Activated CD8-positive, alpha-beta T cell treated with anti-CD3 and anti-CD28 coated beads, Interleukin-2, amount 10 ng/mL, durations not matched to agents 7 days and 5 days (primary cell): ENCODE measurements around the gene PDE11A. TPM values are rescaled to one million over a fixed set of nuclear protein-coding genes. Genes with fewer than 3 reads are reported as not detected.

Experiments
- ATAC-seq: fragments of 150-1000 bp; cut with Tn5 transposase; one replicate; pipeline ENCODE4 v1.10.0; 2021; ENCODE audit warnings: moderate library complexity
- CTCF ChIA-PET: fragments of 350-600 bp; sonication (Branson Sonifier 250); formaldehyde crosslinking; loops from one replicate; lab custom pipeline; 2021; ENCODE audit warnings: antibody characterized with exemption; lab: Charles Lee
- POLR2A ChIA-PET: fragments of 350-600 bp; sonication (Branson Sonifier 250); formaldehyde crosslinking; loops from one replicate; lab custom pipeline; 2021; ENCODE audit warnings: antibody characterized with exemption; lab: Charles Lee
- DNase-seq: peaks from one replicate; pipeline ENCODE4 v3.0.0-alpha.2; 2020
- H3K27ac Mint-ChIP-seq: one replicate; pipeline ENCODE4 v1.8.0; 2021; ENCODE audit warnings: mild to moderate bottlenecking, mixed read lengths
- H3K27me3 Mint-ChIP-seq: one replicate; pipeline ENCODE4 v1.8.0; 2021; ENCODE audit warnings: low read depth, mixed read lengths
- H3K36me3 Mint-ChIP-seq: one replicate; pipeline ENCODE4 v1.8.0; 2021; ENCODE audit warnings: low read depth, mixed read lengths
- H3K4me1 Mint-ChIP-seq: one replicate; pipeline ENCODE4 v1.8.0; 2021; ENCODE audit warnings: low read depth, mixed read lengths
- H3K4me3 Mint-ChIP-seq: one replicate; pipeline ENCODE4 v1.8.0; 2021; ENCODE audit warnings: mild to moderate bottlenecking, mixed read lengths
- H3K9me3 Mint-ChIP-seq: one replicate; pipeline ENCODE4 v1.8.0; 2022; ENCODE audit warnings: mixed read lengths; ENCODE audit not compliant: insufficient read depth
- total RNA-seq, 2 experiments: library from RNA; stranded (reverse); gene quantifications; one replicate each; pipeline ENCODE4 v1.2.3, GENCODE V29; 2021

PDE11A gene
- total RNA-seq, 2 experiments from 2014 or later = not detected

DNA sequence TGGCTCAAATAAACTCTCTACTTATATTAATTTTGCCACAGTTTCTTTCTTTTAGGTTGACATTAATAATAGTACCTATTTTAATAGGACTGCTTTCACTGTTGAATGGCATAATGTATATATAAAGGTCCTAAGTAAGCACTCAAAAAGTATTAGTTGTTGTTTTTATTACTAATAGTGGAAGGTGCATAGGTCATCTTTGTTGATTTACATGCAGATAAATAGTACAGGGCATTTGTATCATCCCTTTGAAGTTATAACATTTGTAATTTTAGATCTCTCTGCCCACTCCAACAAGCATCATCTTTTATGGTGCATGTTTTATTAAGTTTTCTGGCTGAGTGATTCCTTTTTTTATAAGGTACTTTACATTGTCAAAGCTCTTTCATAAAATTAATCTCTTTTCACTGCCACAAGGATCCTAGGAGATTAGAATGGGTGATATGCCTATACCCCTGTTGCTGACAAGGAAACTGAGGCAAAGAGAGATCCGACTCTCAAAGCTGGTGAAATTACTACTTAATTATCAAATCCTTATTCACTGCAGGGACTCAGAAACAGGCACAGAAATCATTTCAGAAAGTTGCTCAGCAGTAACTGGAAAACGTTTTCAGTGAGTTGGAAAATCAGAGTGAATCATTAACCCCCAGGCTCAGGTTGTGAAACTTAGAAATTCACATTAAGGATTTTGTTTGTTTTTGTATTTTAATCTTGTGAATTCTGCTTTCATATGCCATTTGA lies 380.4 kb downstream of the PDE11A start:
- CTCF ChIA-PET = interaction anchor here (1.4 kb wide), 1 partner anchor 33 kb away, joined by 5 read pairs; no protein-coding TSS in a partner anchor
- POLR2A ChIA-PET = interaction anchor here (0.7 kb wide), 1 partner anchor 17 kb away, joined by 4 read pairs; no protein-coding TSS in a partner anchor
- peaks cover 11% of the 10 kb centered on the region for H3K27me3 Mint-ChIP-seq
- H3K27ac Mint-ChIP-seq = no peak overlapping the region
- no peaks in the 10 kb centered on the region for H3K9me3 Mint-ChIP-seq
- no peak for ATAC-seq
- peaks cover 2% of the 10 kb centered on the region for H3K4me1 Mint-ChIP-seq
- DNase-seq = no peak
- H3K36me3 Mint-ChIP-seq = no peaks in the 10 kb centered on the region
- no peak overlapping the region for H3K4me3 Mint-ChIP-seq

DNA sequence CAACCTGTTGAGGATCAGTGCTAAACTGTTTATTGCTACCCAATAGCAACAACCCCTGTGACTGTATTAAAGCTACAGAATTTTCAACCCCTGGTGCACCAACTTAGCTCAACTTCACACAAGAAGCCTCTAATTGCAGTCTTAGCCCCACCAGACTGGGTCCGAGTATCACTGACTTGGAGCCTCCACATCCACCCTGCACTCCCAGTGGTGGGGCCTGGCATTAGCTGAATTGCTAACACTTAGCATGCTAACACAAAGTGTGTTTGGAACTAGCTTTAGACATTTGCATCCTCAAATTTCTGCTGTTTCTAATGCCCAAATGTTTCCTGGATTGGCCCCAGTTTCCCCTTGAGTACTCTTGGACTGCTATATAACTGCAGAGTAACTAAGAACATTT lies 381.4 kb downstream of the PDE11A start:
- CTCF ChIA-PET = interaction anchor here (0.8 to 1.4 kb wide), 2 partner anchors 34 to 356 kb away, joined by 3 to 5 read pairs; no protein-coding TSS in a partner anchor
- H3K4me1 Mint-ChIP-seq = peaks cover 2% of the 10 kb centered on the region
- POLR2A ChIA-PET = interaction anchor here (0.7 kb wide), 1 partner anchor 16 kb away, joined by 4 read pairs; no protein-coding TSS in a partner anchor
- H3K27ac Mint-ChIP-seq = no peak overlapping the region
- no peaks in the 10 kb centered on the region for H3K36me3 Mint-ChIP-seq
- no peak for DNase-seq
- no peak overlapping the region for H3K4me3 Mint-ChIP-seq
- no peak for ATAC-seq
- H3K9me3 Mint-ChIP-seq = no peaks in the 10 kb centered on the region
- peaks cover 9% of the 10 kb centered on the region for H3K27me3 Mint-ChIP-seq

DNA sequence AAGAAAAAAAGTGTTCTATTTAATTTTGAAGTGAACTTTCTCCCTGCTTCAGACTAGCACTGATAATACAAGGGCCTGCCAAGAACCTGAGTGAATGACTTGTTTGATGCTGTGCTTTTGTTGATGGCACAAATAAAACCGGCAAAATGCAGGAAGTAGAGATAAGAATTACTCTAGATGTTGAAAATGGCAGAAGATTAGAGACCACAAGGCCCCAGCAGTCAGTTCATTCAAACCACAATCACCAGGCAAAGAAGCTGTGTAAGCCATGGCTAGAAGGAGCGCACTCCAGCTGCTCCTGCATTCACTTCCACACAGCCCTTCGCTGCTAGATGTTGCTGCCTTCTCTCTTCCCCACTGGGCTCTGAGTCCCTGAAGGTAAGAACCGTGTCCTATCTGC lies 383.0 kb downstream of the PDE11A start:
- no peak for ATAC-seq
- Mint-ChIP-seq H3K36me3 (no peaks in the 10 kb centered on the region), H3K27ac (no peak overlapping the region), H3K9me3 (no peaks in the 10 kb centered on the region), H3K27me3 (peaks cover 3% of the 10 kb centered on the region), H3K4me3 (no peak overlapping the region), H3K4me1 (peaks cover 2% of the 10 kb centered on the region)
- ChIA-PET POLR2A (no interaction called here), CTCF (no interaction called here)
- no peak for DNase-seq

DNA sequence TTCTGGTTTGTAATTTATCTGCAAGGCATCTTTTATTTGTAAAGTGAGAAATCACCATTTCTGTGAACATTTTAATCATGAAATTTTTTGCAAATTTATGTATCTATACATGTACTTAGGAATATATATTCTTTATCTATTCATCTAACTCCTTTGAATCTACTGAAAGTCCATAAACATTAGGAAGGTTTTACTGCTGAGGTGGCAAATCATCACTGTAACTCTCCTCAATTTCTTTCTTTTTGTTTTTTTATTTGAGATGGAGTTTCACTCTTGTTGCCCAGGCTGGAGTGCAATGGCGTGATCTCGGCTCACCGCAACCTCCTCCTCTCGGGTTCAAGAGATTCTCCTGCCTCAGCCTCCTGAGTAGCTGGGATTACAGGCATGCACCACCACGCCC lies 383.7 kb downstream of the PDE11A start:
- no peaks in the 10 kb centered on the region for H3K36me3 Mint-ChIP-seq
- no peaks in the 10 kb centered on the region for H3K9me3 Mint-ChIP-seq
- H3K4me1 Mint-ChIP-seq = peaks cover 2% of the 10 kb centered on the region
- no peak overlapping the region for H3K4me3 Mint-ChIP-seq
- ChIA-PET POLR2A (no interaction called here), CTCF (no interaction called here)
- H3K27ac Mint-ChIP-seq = no peak overlapping the region
- ATAC-seq (no peak), DNase-seq (no peak)
- H3K27me3 Mint-ChIP-seq = no peaks in the 10 kb centered on the region

DNA sequence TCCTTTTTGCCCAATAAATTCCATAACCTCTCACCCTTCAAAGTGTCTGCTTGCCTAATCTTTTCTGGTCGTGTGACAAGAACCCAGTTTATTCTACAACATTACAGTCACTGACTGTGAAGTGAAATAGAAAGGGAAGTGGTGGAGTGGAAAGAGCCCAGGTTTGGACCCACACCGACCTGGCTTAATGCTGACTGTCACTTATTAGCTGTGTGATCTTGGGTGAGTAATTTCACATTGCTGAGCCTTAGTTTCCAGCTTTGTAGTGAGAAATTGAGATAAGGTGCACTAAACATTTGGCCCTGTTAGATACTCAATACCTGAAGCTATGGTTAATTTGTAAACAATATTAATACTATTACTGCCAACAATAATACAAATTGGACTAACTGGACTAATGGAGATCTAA lies 388.9 kb downstream of the PDE11A start:
- no peaks in the 10 kb centered on the region for H3K4me1 Mint-ChIP-seq
- no peak overlapping the region for H3K27ac Mint-ChIP-seq
- ChIA-PET POLR2A (no interaction called here), CTCF (no interaction called here)
- no peaks in the 10 kb centered on the region for H3K27me3 Mint-ChIP-seq
- ATAC-seq (no peak), DNase-seq (no peak)
- no peak overlapping the region for H3K4me3 Mint-ChIP-seq
- H3K36me3 Mint-ChIP-seq = no peaks in the 10 kb centered on the region
- no peaks in the 10 kb centered on the region for H3K9me3 Mint-ChIP-seq

DNA sequence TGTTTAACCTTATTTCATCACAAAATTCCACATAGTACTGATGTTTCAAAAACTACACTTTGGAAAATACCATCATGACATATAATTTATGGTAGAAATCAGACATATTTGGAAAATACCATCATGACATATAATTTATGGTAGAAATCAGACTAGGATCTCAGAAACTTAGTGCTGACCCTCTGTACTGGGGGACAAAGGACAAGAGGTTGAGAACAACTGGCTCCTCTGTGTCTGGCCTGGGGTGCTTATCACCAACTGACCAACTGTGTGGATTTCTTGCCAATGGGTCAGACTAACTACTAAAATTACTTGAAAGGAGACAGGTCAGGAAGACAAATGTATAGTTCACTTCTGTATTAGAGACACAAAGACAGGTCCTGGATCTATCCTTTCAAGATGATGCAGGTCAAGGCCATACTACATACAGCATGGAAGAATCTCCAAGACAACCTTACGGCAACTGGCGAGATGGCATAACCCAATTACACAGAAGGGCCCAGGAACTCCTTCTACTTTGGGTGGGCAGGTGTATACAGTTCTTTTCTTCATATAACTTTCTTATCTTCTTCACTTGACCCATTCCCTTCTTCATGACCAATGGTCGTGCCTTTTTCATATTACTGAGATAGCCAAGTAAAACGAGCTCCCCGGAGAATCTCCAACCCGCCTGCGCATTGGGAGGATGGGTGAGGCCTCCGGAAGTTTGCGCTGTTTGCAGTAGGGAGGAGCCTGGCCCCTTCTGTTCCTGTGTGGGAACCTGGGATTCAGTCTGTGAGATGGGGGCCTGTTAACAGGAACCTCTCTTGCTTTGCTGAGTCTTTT lies 389.5 kb downstream of the PDE11A start:
- Mint-ChIP-seq H3K27me3 (peaks cover 1% of the 10 kb centered on the region), H3K36me3 (no peaks in the 10 kb centered on the region), H3K4me1 (no peaks in the 10 kb centered on the region), H3K4me3 (no peak overlapping the region), H3K27ac (no peak overlapping the region), H3K9me3 (no peaks in the 10 kb centered on the region)
- ChIA-PET CTCF (no interaction called here), POLR2A (no interaction called here)
- DNase-seq (no peak), ATAC-seq (no peak)

DNA sequence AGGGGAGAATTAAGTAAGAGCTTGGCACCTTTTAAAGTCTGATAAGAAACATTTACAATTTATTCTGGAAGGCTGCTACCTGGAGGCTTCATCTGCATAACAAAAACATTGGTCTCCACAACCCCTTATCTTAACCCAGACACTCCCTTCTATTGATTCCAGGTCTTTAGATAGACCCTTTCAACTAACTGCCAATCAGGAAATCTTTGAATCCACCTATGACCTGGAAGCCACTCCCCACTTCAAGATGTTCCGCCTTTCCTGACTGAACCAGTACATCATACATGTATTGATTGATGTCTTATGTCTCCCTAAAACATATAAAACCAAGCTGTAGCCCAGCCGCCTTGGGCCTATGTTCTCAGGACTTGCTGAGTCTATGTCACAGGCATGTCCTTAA lies 390.6 kb downstream of the PDE11A start:
- no peaks in the 10 kb centered on the region for H3K36me3 Mint-ChIP-seq
- peaks cover 7% of the 10 kb centered on the region for H3K27me3 Mint-ChIP-seq
- POLR2A ChIA-PET = no interaction called here
- H3K9me3 Mint-ChIP-seq = no peaks in the 10 kb centered on the region
- ATAC-seq (no peak), DNase-seq (no peak)
- H3K4me3 Mint-ChIP-seq = no peak overlapping the region
- H3K4me1 Mint-ChIP-seq = no peaks in the 10 kb centered on the region
- H3K27ac Mint-ChIP-seq = no peak overlapping the region
- CTCF ChIA-PET = no interaction called here

DNA sequence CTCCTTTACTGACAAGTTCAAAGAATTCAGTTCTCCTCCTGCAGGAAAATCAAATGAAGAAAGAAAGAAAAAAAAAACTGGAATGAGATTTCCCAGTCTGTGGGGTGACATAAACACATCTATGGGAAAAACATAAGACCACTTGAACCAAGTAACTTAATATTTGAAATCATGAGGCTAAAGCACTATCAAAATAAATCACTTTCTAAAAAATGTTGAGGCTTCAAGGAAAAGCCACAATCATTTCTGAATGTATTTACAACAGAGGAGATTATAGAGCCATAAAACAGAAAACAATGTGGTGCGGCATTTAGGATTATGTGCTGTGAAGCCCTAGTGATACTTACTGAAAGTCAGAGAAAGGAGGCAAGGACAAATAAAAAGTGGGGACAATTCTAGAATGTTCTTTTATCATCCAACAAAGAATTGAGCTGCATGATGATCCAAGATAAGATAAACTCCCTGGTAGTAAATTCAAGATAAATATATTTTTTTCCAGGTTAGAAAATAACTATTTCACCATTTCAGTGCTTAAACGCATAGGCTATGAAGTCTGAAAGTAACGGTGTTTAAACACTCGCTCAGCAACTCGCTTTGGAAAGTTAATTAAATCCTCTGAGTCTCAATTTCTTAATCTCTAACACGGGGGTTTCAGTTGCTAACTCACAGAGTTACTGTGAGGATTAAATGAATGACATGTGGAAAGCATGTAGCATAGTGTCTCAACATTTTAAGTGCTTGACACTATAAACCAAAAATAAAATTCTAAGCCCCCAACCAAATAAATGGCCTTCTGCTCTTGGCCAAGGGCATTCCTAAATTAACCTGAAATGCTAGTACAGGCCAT lies 391.5 kb downstream of the PDE11A start:
- no peak for DNase-seq
- no peaks in the 10 kb centered on the region for H3K4me1 Mint-ChIP-seq
- H3K27ac Mint-ChIP-seq = no peak overlapping the region
- no peak for ATAC-seq
- ChIA-PET CTCF (interaction anchor here (1.3 kb wide), 1 partner anchor 16 kb away, joined by 3 read pairs; no protein-coding TSS in a partner anchor), POLR2A (no interaction called here)
- no peak overlapping the region for H3K4me3 Mint-ChIP-seq
- peaks cover 10% of the 10 kb centered on the region for H3K27me3 Mint-ChIP-seq
- H3K9me3 Mint-ChIP-seq = no peaks in the 10 kb centered on the region
- no peaks in the 10 kb centered on the region for H3K36me3 Mint-ChIP-seq

DNA sequence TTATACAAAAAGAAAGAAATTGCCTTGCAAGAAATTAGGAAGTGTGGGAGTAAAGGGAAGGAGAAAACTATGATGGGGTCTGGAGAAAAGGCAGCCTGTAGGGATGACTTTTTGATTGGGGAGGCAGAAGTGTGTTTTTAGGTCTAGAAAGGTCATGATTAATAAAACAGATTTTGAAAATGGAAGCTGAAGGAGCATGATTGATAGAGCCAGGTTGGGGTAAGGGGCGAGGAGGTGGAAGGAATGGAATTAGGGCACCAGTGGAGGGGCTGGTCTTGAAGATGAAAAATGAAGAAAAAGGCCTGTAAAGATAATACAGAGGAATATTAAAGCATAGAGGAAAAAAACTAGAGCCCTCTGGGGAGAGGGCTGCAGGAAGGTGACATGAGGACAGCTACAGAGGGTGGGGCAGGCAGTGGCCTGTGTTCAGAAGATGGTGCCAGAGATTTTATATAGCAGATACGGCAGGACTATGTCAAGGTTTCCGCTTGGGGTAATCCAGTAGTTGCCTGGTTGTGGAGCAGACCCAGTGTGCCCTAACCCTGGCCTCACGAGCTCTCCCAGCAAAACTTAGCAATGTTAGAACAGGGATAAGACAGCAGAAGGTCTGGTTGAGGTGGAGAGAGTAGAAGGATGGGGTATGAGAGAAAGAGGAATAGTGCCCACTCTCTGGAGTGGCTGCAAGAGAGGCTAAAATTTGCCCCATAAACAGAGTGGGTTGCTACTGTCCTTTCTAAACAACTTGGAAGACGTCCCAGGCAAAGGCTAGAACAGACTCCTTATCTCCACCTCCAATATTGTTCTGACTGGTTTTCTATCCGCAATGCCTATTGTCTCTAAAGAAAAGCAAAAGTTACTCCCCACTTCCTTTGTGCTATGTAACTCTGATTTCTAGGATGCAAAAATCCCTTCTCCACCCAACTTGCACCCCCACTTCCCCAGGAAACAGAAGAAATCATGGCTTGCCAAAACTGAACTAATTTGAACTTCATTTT lies 392.7 kb downstream of the PDE11A start:
- Mint-ChIP-seq H3K9me3 (no peaks in the 10 kb centered on the region), H3K27me3 (peaks cover 10% of the 10 kb centered on the region), H3K27ac (no peak overlapping the region), H3K36me3 (no peaks in the 10 kb centered on the region), H3K4me3 (no peak overlapping the region), H3K4me1 (no peaks in the 10 kb centered on the region)
- ATAC-seq = no peak
- POLR2A ChIA-PET = no interaction called here
- no peak for DNase-seq
- CTCF ChIA-PET = interaction anchor here (1.3 kb wide), 1 partner anchor 17 kb away, joined by 3 read pairs; no protein-coding TSS in a partner anchor

DNA sequence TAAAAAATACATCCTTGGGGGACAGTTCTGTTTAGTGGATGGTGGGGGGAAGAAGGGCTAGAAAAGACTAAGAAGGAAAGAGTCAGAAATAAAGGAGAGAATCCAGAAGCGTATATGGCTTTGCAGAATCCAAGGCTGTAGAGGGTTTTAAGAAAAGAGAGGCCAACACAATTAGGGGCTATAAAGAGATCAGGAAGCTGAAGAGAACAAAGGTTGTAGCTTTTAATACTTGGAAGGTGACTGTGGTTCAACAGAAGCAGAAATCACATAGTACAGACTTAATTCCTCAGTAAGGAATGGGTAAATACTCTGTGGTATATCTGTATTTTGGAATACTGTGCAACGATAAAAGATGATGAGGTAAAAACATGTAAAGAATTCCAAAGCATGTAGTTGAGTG lies 393.6 kb downstream of the PDE11A start:
- no peak overlapping the region for H3K27ac Mint-ChIP-seq
- no peaks in the 10 kb centered on the region for H3K4me1 Mint-ChIP-seq
- no peak overlapping the region for H3K4me3 Mint-ChIP-seq
- DNase-seq (no peak), ATAC-seq (no peak)
- POLR2A ChIA-PET = no interaction called here
- H3K36me3 Mint-ChIP-seq = no peaks in the 10 kb centered on the region
- peaks cover 10% of the 10 kb centered on the region for H3K27me3 Mint-ChIP-seq
- H3K9me3 Mint-ChIP-seq = no peaks in the 10 kb centered on the region
- CTCF ChIA-PET = no interaction called here
